GM18861 (cell line): ENCODE measurements around the gene PLEKHA4.
"Not testable (repeated sequence)": the region's sequence is repeated elsewhere in the genome, so short reads cannot be mapped to it uniquely, and the experiment has no call there.

Experiments used
- ATAC-seq: cut with Tn5 transposase; IDR thresholded peaks from one replicate; pipeline ENCODE4 v1.9.1; 2021; ENCODE audit not compliant: unreplicated experiment

The PLEKHA4 gene

DNA sequence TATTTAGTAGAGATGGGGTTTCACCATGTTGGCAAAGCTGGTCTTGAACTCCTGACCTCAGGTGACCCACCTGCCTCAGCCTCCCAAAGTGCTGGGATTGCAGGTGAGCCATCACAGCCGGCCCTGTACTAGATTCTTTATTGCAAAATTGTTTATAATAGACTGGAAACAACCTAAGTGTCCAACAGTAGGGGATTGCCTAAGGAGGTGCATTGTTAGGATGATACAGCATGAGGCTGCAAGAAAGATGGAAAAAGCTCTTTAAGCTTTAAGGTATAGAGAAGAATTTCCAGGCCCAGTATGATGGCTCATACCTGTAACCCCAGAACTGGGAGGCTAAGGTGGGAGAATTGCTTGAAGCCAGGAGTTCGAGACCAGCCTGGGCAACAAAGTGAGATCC, 65.8 kb downstream of the PLEKHA4 start:
- no peak for ATAC-seq

DNA sequence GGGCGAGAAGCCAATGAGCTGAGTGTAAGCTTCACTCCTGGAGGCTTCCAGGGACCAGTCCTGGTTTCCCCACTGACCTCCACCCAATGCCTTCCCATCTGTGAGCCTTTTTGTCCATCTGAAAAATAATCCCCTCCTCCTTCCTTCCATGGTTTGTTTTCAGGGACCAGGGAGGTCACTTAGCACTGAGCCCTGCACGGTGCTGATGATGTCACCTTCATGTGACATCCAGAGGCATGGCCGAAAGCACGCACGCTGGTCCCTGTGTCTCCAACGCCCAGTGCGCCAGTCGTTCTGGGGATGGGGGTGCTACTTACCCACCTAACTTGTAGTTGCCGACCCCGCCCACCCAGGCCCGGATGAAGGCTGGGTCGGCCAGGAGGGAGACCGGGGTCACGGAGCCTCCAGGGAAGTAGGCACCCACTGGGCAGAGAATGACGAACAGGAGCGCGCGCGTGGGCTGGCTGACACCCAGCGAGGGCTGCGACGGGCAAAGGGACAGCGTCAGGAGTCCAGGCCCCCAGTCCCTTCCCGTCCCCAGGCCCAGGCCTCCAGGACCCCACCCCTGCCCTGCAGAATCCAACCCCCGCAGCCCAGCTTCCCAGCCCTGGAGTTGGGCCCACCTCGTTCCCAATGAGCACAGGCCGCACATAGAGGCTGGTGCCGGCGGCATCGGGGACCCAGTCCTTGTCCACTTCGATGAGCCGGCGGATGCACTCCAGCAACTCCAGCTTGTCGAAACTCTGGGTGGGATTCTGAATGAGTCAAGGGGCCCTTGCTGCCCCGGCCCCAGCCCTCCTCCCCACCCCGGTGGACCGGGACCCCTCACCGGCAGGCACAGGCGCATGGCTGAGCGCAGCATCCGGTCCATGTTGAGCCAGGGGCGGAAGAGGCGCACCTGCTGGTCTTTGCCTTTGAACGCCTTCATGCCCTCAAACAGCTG, 68.8 kb downstream of the PLEKHA4 start:
- ATAC-seq: no peak

DNA sequence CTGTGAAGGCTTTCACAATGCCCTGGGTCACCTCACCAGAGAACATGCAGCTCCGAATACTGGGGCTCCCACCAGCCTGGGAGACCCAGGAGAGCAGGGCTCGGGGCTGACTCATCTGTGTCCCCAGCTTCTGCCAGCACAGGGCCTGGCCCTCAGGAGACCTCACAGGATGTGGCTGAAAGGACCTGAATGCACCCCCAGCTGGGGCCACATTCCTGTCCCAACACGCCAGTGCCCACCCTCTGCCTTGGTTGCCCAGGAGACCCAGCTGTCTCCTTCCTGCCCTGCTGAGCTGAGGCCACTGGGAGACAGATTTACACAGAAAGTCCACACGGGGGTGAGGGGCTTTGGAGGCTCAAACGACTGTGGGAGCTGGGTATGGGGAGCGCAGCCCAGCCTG, 69.5 kb downstream of the PLEKHA4 start:
- no peak for ATAC-seq

DNA sequence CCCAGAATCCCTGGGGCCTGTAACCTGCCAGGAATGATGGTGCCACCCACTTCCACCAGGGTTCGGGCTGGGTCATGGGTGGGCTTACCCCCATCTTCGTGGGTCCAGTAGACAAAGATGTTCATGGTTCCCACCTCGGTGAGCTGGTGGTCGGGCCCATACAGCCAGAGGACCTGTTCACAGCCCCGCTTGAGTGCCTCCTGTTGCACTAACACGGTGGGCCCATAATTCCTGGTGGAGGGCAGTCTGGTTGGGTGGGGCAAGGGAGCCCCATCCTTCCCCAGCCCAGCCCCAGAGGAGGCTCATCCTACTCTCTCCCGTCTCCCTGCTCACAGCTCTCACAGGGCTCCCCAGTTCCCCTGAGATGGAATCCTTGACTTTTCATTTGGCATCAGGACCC, 71.3 kb downstream of the PLEKHA4 start:
- no peak for ATAC-seq

DNA sequence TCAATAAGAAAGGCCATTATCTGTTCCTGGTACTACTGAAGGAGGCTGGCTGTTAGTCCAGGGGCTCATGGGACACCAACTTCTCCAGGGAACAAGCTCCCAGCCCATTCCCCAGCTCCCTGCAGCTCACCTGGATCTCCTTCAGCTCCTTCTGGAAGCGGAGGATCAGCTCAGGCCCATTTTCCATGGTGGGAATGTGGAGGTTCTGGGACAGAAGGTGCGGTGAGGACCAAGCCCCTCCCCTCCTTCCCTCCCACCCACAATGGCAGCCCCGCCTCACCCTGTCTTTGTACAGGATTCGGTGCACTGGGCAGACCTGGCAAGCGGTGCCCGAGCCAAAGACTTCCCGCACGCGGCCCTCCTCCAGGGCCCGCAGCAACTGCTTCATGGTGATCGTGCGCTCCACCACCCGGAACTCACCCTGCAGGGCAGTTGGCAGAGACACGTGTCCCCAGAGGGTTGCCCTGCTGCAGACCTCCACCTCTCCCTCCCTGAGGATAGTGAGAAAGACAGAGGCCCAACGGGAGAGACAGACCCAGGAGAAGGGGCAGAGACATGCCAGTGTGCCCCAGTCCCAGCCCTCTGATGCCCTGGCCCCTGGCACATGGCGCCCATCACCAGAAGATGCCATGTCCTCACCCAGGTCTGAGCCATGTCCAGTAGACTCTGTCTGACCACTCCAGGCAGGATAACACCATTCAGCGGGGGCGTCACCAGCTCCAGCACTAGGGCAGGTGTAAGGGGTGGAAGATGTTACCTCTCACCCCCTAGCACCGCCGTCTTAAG, 71.9 kb downstream of the PLEKHA4 start:
- ATAC-seq: no peak

DNA sequence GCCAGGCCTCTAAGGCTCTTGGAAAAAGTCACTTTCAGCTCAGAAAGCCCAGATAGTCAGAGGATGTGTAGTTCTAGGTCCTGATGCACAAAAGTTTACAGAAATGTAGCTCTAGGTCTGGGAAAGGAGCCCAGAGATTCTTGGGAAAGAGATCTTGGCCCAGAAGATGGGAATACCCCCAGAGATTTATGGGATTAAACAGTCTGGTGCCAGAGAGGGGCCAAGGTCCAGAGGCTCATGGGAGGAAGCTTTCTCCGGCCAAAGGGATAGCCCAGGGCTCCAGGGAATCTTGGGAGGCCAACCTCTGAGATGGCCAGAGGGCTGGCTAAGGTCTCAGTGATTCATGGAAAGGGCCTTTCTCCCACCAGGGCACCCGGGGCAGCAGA, 72.7 kb downstream of the PLEKHA4 start:
- no peak for ATAC-seq

DNA sequence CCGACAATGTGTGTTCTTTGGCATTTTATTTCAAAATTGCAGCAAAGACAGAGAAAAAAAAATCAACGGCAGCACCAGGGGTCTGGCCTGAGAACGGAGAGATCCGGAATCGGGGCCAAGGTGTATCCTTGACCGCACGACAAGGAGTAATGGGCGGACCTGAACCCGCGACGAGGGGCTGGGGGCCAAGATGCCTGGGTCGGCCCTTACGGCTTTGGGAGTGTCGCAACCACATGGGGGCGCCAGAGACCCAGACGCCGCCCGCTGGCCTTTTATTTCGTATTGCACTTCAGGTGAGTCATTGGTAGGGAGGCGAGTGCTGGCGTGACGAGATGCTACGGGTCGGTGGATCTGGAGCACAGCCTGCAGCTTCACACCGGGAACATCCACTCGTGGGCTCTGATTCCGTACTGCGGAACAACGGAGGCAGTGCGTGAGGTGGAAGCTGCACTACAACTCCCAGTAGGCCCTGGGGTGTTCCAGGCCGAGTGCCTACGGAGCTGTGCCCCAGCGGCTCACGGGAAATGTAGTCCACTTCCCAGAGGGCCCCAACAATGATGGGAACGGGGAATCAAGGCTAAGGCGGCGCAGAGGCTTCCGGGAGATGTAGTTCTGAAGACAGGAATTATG, 73.2 kb downstream of the PLEKHA4 start:
- peak; percentile 75 for ATAC-seq

DNA sequence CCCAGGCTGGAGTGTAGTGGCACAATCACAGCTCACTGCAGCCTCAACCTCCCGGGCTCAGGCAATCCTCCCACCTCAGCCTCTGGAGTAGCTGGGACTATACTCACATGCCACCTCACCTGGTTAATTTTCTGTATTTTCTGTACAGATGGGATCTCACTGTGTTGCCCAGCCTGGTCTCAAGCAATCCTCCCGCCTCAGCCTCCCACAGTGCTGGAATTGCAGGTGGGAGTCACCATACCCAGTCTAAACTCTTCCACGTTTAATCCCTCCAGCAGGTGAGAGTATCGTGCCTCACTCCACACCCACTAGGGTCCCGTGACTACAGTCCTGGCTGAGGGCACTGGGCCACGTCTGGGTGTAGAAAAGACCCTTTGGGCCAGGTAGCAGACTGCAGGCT, 74.1 kb downstream of the PLEKHA4 start:
- no peak for ATAC-seq

DNA sequence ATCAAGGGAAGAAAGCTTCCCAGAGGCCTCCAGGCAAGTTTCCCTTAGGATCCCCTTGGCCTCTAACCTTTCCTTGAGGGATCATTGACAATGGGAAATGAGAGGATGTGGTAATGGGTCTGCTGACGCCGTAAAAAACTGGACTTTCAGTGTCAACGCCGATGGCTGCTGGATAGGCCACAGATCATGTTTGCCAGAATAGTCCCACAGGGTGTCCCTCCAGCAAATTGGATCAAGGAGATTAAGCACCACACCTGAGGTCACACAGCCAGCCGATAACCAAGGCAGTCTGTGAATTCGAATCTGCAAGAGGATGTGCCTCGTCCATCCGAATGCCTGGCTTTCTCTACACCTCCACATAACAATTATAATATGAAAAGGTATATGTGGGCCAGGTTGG, 75.1 kb downstream of the PLEKHA4 start:
- ATAC-seq: no peak

DNA sequence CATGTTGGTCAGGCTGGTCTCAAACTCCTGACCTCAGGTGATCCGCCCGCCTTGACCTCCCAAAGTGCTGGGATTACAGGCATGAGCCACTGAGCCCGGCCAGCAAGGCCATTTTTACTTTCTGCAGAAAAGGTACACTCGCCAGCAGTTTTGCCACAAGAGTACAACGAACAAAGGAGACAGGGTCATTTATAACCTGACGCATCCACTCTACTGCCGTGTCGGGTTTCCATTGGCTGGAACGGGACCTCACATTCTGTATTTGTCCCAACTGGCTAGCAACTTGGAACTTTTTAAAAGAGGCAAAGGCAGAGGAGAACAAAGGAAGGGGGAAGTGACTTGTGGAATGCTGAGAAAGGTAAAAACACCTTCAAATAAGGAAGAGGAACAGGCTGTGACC, 81.1 kb downstream of the PLEKHA4 start:
- ATAC-seq: not testable (repeated sequence)
